Esophagus squamous epithelium (tissue), 5 donors: Measurements from ENCODE around the gene KL. TPM values are rescaled to one million over a fixed set of nuclear protein-coding genes. Genes with fewer than 3 reads are reported as not detected.

ENCODE experiments used
- DNase-seq: peaks from one replicate; lab custom pipeline; 2025; lab: John Stamatoyannopoulos, UW
- H3K27ac ChIP-seq, 4 donors: fragments of 200-600 bp; sonication (generic); one replicate each; pipeline ENCODE4 v1.5.1; 2016 to 2019; ENCODE audit warnings: mild to moderate bottlenecking in 1 of 4
- H3K27me3 ChIP-seq, 4 donors: fragments of 200-600 bp; sonication (generic); 1 replicate in 3 of 4; 2 replicates in 1 of 4; pipeline versions ENCODE4 v1.5.1 to v1.6.0; 2017 to 2021; ENCODE audit warnings: antibody characterized with exemption in 1 of 4
- H3K36me3 ChIP-seq, 3 donors: fragments of 200-600 bp; sonication (generic); one replicate each; pipeline ENCODE4 v1.5.1; 2016 to 2019
- H3K4me1 ChIP-seq, 3 donors: fragments of 200-600 bp; sonication (generic); one replicate each; pipeline ENCODE4 v1.5.1; 2017 to 2019
- H3K4me3 ChIP-seq, 4 donors: fragments of 200-600 bp; sonication (generic); 1 replicate in 3 of 4; 2 replicates in 1 of 4; pipeline ENCODE4 v1.5.1; 2016 to 2019; ENCODE audit warnings: mild to moderate bottlenecking in 2 of 4, moderate library complexity in 1 of 4
- H3K9me3 ChIP-seq, 3 donors: fragments of 200-600 bp; sonication (generic); one replicate each; pipeline ENCODE4 v1.5.1; 2016 to 2019
- POLR2A ChIP-seq, 4 donors: fragments of 450-650 bp; IDR thresholded peaks; one replicate each; pipeline ENCODE4 v1.6.1; 2017; ENCODE audit warnings: antibody characterized with exemption in 4 of 4, mild to moderate bottlenecking in 4 of 4, moderate library complexity in 3 of 4
- WGBS, 2 donors: methylation state at CpG; one replicate each; pipeline ENCODE4 v1.1.5; 2018; 5-methylcytosine and 5-hydroxymethylcytosine counted together
- intact Hi-C: fragments of 100-400 bp; cut with DNase I; formaldehyde crosslinking; loops from one replicate; pipeline ENCODE4 v1.15.0; 2022
- total RNA-seq, 4 donors: library from RNA; depleted of rRNA; stranded (reverse); fragments of >200 nt; gene quantifications; one replicate each; pipeline ENCODE4 v1.1.0, GENCODE V29; 2016
- TF ChIP-seq, protein P1 (sequence below), 6 experiments: fragments of 450-650 bp in 4 of 6; fragments of 200-600 bp in 2 of 6; sonication (generic) in 2 of 6; IDR thresholded peaks; one replicate each; pipeline ENCODE4 v1.5.1; 2016 to 2019; ENCODE audit warnings: antibody characterized with exemption in 6 of 6, mild to moderate bottlenecking in 4 of 6, moderate library complexity in 4 of 6
- donor health status: DM: yes; HTN: yes; CAD: no.

The KL gene
- total RNA-seq, 4 donors from 2014 or later, result 0.11 to 1.1 (median 0.82) TPM

DNA sequence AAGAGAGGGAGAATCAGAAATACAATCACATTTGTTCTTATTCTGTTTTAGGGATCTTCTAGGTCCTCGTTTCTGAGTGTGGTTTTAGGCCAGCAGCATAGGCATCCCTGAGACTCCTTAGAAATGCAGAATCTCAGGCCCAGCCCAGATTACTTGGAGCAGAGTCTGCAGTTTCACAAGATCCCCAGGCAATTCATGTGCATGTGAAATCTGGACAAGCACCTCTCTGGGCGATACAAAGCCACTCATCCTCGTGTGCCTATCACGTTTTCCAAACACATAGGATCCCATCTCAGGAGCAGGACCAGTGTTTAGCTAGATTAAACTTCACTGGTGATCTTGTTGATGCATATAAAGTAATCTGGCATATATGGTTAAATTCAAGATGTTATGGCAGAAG lies 87.2 kb downstream of the KL start:
- intact Hi-C loops, result no loop called here
- Histone ChIP-seq H3K9me3 (peaks cover 0 to under 1% (median 0%) of the 10 kb centered on the region in 3 donors), H3K27ac (no peak overlapping the region), H3K4me3 (no peak overlapping the region), H3K4me1 (peaks cover 0 to 16% (median 7%) of the 10 kb centered on the region in 3 donors), H3K36me3 (peaks cover 4 to 33% (median 5%) of the 10 kb centered on the region in 3 donors), H3K27me3 (no peaks in the 10 kb centered on the region)
- DNase-seq, result no peak
- no peak for TF ChIP-seq POLR2A (IDR thresholded peaks at IDR 0.05)
- TF ChIP-seq, protein P1, sequence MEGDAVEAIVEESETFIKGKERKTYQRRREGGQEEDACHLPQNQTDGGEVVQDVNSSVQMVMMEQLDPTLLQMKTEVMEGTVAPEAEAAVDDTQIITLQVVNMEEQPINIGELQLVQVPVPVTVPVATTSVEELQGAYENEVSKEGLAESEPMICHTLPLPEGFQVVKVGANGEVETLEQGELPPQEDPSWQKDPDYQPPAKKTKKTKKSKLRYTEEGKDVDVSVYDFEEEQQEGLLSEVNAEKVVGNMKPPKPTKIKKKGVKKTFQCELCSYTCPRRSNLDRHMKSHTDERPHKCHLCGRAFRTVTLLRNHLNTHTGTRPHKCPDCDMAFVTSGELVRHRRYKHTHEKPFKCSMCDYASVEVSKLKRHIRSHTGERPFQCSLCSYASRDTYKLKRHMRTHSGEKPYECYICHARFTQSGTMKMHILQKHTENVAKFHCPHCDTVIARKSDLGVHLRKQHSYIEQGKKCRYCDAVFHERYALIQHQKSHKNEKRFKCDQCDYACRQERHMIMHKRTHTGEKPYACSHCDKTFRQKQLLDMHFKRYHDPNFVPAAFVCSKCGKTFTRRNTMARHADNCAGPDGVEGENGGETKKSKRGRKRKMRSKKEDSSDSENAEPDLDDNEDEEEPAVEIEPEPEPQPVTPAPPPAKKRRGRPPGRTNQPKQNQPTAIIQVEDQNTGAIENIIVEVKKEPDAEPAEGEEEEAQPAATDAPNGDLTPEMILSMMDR (IDR thresholded peaks at IDR 0.05), result no peak
- whole genome bisulfite sequencing, 2 donors, result 85 to 86% methylated on average over 4 of the region's 4 CpGs

DNA sequence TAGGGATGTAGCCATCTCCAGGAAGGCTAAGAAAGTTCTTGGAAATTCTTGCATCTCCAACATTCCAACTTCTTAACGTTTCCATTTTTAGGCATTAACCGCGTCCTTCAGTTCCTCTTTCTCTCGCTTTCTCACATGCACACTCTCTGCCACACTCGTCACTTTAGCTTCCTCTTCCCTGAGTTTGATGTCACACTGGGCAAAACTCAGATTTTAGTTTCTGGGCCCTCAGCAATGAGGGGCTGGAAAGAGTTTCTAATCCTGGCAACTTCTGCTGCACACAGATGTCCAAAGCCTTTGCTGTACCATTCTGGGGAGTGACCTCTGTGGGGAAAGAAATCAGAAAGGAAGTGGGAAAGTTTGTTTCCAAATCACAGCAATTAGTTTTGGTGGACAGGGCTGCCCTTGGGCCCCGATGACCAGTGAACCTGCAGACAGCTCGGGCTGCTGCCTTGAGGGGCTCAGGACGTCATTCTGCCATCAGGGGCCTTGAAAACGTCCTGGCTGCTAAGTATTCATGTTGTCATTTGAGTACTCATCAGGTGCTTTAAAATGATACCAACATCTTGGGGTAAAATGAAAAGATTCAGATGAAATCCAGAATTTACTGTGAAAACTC lies 89.3 kb downstream of the KL start:
- 48 to 68% methylated on average over 7 of the region's 9 CpGs for WGBS, 2 donors
- Histone ChIP-seq H3K36me3 (peaks cover 4 to 37% (median 5%) of the 10 kb centered on the region in 3 donors), H3K9me3 (no peaks in the 10 kb centered on the region), H3K4me3 (no peak overlapping the region), H3K4me1 (peaks cover 0 to 36% (median 18%) of the 10 kb centered on the region in 3 donors), H3K27me3 (no peaks in the 10 kb centered on the region), H3K27ac (peak overlapping the region in 3 of 4 donors; percentile 26 to 62 (median 32))
- intact Hi-C loops, result no loop called here
- no peak for TF ChIP-seq POLR2A (IDR thresholded peaks at IDR 0.05)
- TF ChIP-seq, protein P1 (IDR thresholded peaks at IDR 0.05), result no peak
- DNase-seq, result no peak

DNA sequence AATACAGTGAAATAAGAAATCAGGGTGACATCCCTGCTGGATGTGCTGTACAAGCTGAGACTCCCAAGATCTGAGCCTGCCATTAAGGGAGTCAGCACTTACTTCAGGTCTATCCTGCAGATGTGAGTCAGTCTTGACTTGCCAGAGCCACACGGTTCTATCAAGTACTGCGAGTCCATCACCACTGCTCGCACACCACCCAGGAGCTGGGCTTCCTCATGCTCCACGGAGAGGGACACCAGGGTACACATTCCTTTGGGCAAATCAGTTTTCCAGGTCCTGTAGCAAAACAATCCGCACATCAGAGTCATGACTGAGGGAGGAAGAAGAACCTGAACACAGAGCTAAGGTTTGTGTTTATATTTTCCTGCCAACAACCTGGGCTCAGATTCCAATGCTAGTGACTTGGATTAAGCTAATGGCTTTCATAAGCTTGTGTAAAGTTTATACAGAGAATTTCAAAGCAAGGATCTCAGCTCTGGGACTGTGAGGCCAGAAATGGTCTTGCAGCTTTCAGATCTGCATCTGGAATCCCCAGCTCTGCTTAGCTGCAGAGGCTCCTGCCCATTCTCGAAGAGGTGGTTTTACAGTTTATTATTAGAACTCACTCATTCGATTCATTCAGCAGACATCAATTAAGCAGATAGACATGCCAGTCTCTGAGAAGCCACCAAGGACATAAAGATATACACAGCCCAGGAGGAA lies 90.6 kb downstream of the KL start:
- peaks cover 4 to 37% (median 5%) of the 10 kb centered on the region in 3 donors for H3K36me3 ChIP-seq
- no peak overlapping the region for H3K4me3 ChIP-seq
- H3K4me1 ChIP-seq, result peaks cover 0 to 49% (median 29%) of the 10 kb centered on the region in 3 donors
- H3K27ac ChIP-seq, result peak overlapping the region in 3 of 4 donors; percentile 26 to 71 (median 67)
- 56 to 69% methylated on average over 2 to 7 of the region's 7 CpGs for WGBS, 2 donors
- TF ChIP-seq POLR2A (IDR thresholded peaks at IDR 0.05), result no peak
- TF ChIP-seq, protein P1 (IDR thresholded peaks at IDR 0.05), result no peak
- intact Hi-C loops, result no loop called here
- H3K9me3 ChIP-seq, result no peaks in the 10 kb centered on the region
- H3K27me3 ChIP-seq, result no peaks in the 10 kb centered on the region
- no peak for DNase-seq

DNA sequence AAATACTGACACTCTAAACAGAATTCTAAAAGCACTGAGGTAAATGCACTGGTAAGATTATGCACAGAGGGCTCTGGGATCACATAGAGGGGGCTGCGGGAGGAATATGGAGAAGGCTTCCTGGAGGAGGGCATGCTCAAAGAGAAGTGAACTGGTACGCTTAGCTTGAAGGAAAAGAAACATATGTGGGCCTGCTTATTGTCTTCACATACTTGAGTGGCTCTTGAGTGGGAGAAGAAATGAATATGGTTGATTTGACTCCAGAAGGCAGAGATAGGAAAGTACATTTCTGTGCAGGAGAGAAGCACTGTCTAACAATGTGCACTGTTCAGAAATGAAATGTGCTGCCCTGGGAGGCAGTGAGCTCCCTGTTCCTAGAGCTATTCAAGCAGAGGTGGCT lies 91.1 kb downstream of the KL start:
- Histone ChIP-seq H3K4me3 (no peak overlapping the region), H3K4me1 (peaks cover 0 to 54% (median 29%) of the 10 kb centered on the region in 3 donors), H3K27ac (peak overlapping the region in 3 of 4 donors; percentile 26 to 71 (median 67)), H3K9me3 (no peaks in the 10 kb centered on the region), H3K36me3 (peaks cover 4 to 37% (median 5%) of the 10 kb centered on the region in 3 donors), H3K27me3 (no peaks in the 10 kb centered on the region)
- DNase-seq, result no peak
- intact Hi-C loops, result no loop called here
- TF ChIP-seq, protein P1 (IDR thresholded peaks at IDR 0.05), result no peak
- TF ChIP-seq POLR2A (IDR thresholded peaks at IDR 0.05), result no peak
- 78 to 84% methylated on average over 2 of the region's 2 CpGs for WGBS, 2 donors

DNA sequence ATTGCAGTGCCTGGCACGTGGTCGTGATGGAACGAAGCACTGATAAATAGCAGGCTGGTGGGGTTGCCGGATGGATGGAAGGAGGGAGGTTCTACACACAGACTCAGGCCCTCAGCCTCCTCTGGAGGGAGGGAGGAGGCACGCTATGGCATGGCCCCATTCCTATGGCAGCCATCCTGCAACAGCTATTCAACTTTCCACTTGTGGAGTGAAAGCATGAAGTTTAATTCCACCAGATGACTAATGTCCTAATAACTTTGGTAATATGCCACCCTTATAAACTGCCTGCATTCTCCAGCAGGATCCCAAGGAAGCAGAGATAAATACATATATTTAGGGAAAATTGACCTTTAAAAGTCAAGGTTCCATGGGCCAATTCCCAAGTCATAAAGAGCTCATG lies 92.4 kb downstream of the KL start:
- no peak for TF ChIP-seq POLR2A (IDR thresholded peaks at IDR 0.05)
- TF ChIP-seq, protein P1 (IDR thresholded peaks at IDR 0.05), result no peak
- DNase-seq, result no peak
- intact Hi-C loops, result no loop called here
- peaks cover 4 to 46% (median 5%) of the 10 kb centered on the region in 3 donors for H3K36me3 ChIP-seq
- H3K9me3 ChIP-seq, result no peaks in the 10 kb centered on the region
- H3K27me3 ChIP-seq, result no peaks in the 10 kb centered on the region
- WGBS, 2 donors, result 63 to 67% methylated on average over 2 of the region's 5 CpGs
- peak overlapping the region in 3 of 4 donors; percentile 18 to 74 (median 67) for H3K27ac ChIP-seq
- peaks cover 0 to 66% (median 39%) of the 10 kb centered on the region in 3 donors for H3K4me1 ChIP-seq
- H3K4me3 ChIP-seq, result no peak overlapping the region
